Measurements from ENCODE around the gene MEIS1. TPM values are rescaled to one million over a fixed set of nuclear protein-coding genes. Genes with fewer than 3 reads are reported as not detected.

Gene MEIS1
- total RNA-seq, 4 donors from 2014 or later = 25.9 to 129 (median 28.8) TPM

DNA sequence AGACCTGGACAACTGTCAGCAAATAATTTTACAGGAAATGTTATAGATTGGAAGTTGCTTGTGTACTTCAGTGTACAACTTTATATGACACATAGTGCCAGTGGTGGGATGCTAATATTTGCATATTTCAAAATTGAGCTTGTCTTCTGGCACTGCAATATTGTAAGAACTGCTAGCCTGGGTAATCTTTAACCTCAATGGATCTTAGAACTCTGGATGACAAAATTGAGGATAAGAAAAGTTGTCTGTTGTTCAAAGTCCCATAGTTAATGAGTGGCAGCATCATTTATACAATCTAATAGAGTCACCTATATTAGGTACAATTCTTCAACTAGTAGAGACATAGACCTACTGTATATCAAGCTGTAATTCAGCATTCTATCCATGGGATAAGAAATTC is 110.3 kb downstream of the MEIS1 start:
- in situ Hi-C loops (cut with MboI; ENCODE audit: low pct_ligation_motif_present in 1 of 4, low pct_unique_long_range_greater_than_20kb in 1 of 4, low sequenced_read_pairs in 3 of 4) = no loop called here
- TF ChIP-seq EP300 (IDR thresholded peaks at IDR 0.05; ENCODE audit: low read depth) (no peak), POLR2AphosphoS5 (IDR thresholded peaks at IDR 0.05) (no peak)
- TF ChIP-seq, protein P1, sequence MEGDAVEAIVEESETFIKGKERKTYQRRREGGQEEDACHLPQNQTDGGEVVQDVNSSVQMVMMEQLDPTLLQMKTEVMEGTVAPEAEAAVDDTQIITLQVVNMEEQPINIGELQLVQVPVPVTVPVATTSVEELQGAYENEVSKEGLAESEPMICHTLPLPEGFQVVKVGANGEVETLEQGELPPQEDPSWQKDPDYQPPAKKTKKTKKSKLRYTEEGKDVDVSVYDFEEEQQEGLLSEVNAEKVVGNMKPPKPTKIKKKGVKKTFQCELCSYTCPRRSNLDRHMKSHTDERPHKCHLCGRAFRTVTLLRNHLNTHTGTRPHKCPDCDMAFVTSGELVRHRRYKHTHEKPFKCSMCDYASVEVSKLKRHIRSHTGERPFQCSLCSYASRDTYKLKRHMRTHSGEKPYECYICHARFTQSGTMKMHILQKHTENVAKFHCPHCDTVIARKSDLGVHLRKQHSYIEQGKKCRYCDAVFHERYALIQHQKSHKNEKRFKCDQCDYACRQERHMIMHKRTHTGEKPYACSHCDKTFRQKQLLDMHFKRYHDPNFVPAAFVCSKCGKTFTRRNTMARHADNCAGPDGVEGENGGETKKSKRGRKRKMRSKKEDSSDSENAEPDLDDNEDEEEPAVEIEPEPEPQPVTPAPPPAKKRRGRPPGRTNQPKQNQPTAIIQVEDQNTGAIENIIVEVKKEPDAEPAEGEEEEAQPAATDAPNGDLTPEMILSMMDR (IDR thresholded peaks at IDR 0.05) = no peak
- intact Hi-C loops (cut with DNase I; ENCODE audit: low total_unique reads) = no loop called here
- Histone ChIP-seq H3K4me3 (no peak overlapping the region), H3K9me3 (no peaks in the 10 kb centered on the region), H3K36me3 (no peaks in the 10 kb centered on the region), H3K27me3 (no peaks in the 10 kb centered on the region), H3K4me1 (peaks cover 0 to 9% (median 1%) of the 10 kb centered on the region in 4 donors), H3K27ac (no peak overlapping the region)
- no peak for DNase-seq

- Histone ChIP-seq H3K4me1 (peaks cover 0 to 4% (median 2%) of the 10 kb centered on the region in 4 donors), H3K4me3 (no peak overlapping the region), H3K9me3 (no peaks in the 10 kb centered on the region), H3K36me3 (no peaks in the 10 kb centered on the region), H3K27me3 (no peaks in the 10 kb centered on the region), H3K27ac (no peak overlapping the region)
- in situ Hi-C loops (cut with MboI; ENCODE audit: low pct_ligation_motif_present in 1 of 4, low pct_unique_long_range_greater_than_20kb in 1 of 4, low sequenced_read_pairs in 3 of 4) (no loop called here), intact Hi-C loops (cut with DNase I; ENCODE audit: low total_unique reads) (no loop called here)
- TF ChIP-seq, protein P1 (IDR thresholded peaks at IDR 0.05) = no peak
- TF ChIP-seq EP300 (IDR thresholded peaks at IDR 0.05; ENCODE audit: low read depth) (no peak), POLR2AphosphoS5 (IDR thresholded peaks at IDR 0.05) (no peak), POLR2A (IDR thresholded peaks at IDR 0.05) (no peak)
- WGBS, 2 donors (ENCODE audit: low coverage in 1 of 2) = 33 to 38% methylated on average over 2 of the region's 2 CpGs
- no peak for DNase-seq
Observed at GRCh38 chr2:66547118-66547517, 112.2 kb downstream of the MEIS1 start.

DNA sequence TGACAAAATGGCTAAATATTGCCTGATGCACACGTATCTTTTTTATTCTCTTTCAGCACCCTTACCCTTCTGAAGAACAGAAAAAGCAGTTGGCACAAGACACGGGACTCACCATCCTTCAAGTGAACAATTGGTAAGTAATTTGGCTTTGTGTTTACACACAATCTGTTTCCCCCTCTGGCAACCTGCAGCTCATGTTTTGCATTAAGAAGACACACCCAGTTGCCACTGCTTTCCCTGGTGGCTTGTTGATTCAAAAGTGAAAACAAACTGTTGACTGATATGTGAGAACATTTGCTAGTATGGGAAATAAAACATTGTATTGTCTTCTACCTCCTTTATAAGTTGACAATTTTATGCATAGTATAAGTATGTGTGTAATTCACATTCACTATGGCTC is 113.0 kb downstream of the MEIS1 start:
- intact Hi-C loops (cut with DNase I; ENCODE audit: low total_unique reads) = no loop called here
- no peak for DNase-seq
- in situ Hi-C loops (cut with MboI; ENCODE audit: low pct_ligation_motif_present in 1 of 4, low pct_unique_long_range_greater_than_20kb in 1 of 4, low sequenced_read_pairs in 3 of 4) = no loop called here
- TF ChIP-seq POLR2A (IDR thresholded peaks at IDR 0.05) = no peak
- no peak for TF ChIP-seq EP300 (IDR thresholded peaks at IDR 0.05; ENCODE audit: low read depth)
- no peak overlapping the region for H3K27ac ChIP-seq
- H3K4me1 ChIP-seq = peaks cover 0 to 4% (median 0%) of the 10 kb centered on the region in 4 donors
- H3K9me3 ChIP-seq = no peaks in the 10 kb centered on the region
- H3K36me3 ChIP-seq = no peaks in the 10 kb centered on the region
- no peak overlapping the region for H3K4me3 ChIP-seq
- 36 to 54% methylated on average over 2 of the region's 2 CpGs for WGBS, 2 donors (ENCODE audit: low coverage in 1 of 2)
- no peaks in the 10 kb centered on the region for H3K27me3 ChIP-seq

GRCh38 chr2:66548422-66548821 is 113.5 kb downstream of the MEIS1 start:
- Histone ChIP-seq H3K9me3 (no peaks in the 10 kb centered on the region), H3K4me1 (peaks cover 0 to 4% (median 0%) of the 10 kb centered on the region in 4 donors), H3K4me3 (no peak overlapping the region), H3K27ac (no peak overlapping the region), H3K36me3 (no peaks in the 10 kb centered on the region), H3K27me3 (no peaks in the 10 kb centered on the region)
- in situ Hi-C loops (cut with MboI; ENCODE audit: low pct_ligation_motif_present in 1 of 4, low pct_unique_long_range_greater_than_20kb in 1 of 4, low sequenced_read_pairs in 3 of 4) = no loop called here
- intact Hi-C loops (cut with DNase I; ENCODE audit: low total_unique reads) = no loop called here
- no peak for TF ChIP-seq EP300 (IDR thresholded peaks at IDR 0.05; ENCODE audit: low read depth)
- no peak for TF ChIP-seq POLR2AphosphoS5 (IDR thresholded peaks at IDR 0.05)
- 53 to 55% methylated on average over 3 of the region's 3 CpGs for WGBS, 2 donors (ENCODE audit: low coverage in 1 of 2)
- no peak for DNase-seq

DNA sequence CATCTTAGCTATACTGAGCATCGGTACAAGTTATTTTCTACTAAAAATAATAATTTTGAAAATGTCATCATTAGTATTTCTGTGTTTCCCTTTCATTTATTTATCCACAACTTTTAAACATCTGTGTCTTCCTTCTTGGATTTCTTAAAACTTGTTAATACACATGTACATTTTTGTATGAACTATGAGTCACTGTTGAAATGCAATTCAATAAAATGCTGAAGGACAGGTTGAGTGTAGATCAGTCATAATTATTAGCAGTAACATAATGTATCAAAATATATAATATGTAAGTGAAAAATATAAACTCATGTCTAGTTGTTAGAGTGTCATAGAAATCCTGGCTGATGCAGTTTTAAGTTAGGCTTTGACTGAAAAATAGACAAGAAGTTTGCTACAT is 115.9 kb downstream of the MEIS1 start:
- H3K4me1 ChIP-seq = peaks cover 0 to 18% (median 4%) of the 10 kb centered on the region in 4 donors
- intact Hi-C loops (cut with DNase I; ENCODE audit: low total_unique reads) (no loop called here), in situ Hi-C loops (cut with MboI; ENCODE audit: low pct_ligation_motif_present in 1 of 4, low pct_unique_long_range_greater_than_20kb in 1 of 4, low sequenced_read_pairs in 3 of 4) (no loop called here)
- no peaks in the 10 kb centered on the region for H3K9me3 ChIP-seq
- no peaks in the 10 kb centered on the region for H3K36me3 ChIP-seq
- no peak for DNase-seq
- no peak overlapping the region for H3K4me3 ChIP-seq
- peak overlapping the region in 1 of 4 donors; percentile 30 for H3K27ac ChIP-seq
- no peaks in the 10 kb centered on the region for H3K27me3 ChIP-seq
- WGBS, 2 donors (ENCODE audit: low coverage in 1 of 2) = 71 to 75% methylated on average over 1 of the region's 1 CpG
- TF ChIP-seq POLR2AphosphoS5 (IDR thresholded peaks at IDR 0.05) = no peak
- no peak for TF ChIP-seq EP300 (IDR thresholded peaks at IDR 0.05; ENCODE audit: low read depth)
- TF ChIP-seq POLR2A (IDR thresholded peaks at IDR 0.05) = no peak
- TF ChIP-seq, protein P1 (IDR thresholded peaks at IDR 0.05) = no peak

Measured in transverse colon (tissue), 4 donors.